ENCODE data around the gene CORO7. TPM values are rescaled to one million over a fixed set of nuclear protein-coding genes. Genes with fewer than 3 reads are reported as not detected.

Gene CORO7
- total RNA-seq, 2 experiments from 2014 or later: 142 to 246 TPM

DNA sequence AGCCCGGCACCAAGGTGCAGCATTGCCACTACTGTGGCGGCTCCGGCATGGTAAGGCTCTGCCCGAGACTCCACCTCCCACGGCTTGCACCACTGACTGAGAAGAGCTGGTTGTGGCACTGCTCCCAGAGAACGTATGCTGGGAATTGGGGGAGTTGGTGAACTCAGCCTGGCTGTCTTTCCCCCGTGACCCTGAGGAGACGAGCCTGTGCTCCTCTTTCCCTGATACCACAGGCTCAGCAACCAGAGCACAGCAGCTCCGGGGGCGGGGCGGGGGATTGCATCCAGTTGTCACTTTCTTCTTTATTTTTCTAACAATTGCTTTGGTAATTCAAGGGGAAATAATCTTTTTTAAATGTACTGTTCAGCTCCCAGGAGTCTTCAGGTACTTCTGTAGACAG is 26.0 kb upstream of the CORO7 start:
- peaks cover 54% of the 10 kb centered on the region for H3K36me3 Mint-ChIP-seq
- no peaks in the 10 kb centered on the region for H3K27me3 Mint-ChIP-seq
- DNase-seq (no peak), ATAC-seq (no peak)
- peak overlapping the region; percentile 11 for H3K27ac Mint-ChIP-seq
- peaks cover 5% of the 10 kb centered on the region for H3K4me1 Mint-ChIP-seq
- H3K9me3 Mint-ChIP-seq (ENCODE audit: low read depth): no peaks in the 10 kb centered on the region
- no peak overlapping the region for H3K4me3 Mint-ChIP-seq
- CTCF ChIA-PET: interaction anchor here (1.9 kb wide), 1 partner anchor 39 kb away, joined by 5 read pairs; no protein-coding TSS in a partner anchor

DNA sequence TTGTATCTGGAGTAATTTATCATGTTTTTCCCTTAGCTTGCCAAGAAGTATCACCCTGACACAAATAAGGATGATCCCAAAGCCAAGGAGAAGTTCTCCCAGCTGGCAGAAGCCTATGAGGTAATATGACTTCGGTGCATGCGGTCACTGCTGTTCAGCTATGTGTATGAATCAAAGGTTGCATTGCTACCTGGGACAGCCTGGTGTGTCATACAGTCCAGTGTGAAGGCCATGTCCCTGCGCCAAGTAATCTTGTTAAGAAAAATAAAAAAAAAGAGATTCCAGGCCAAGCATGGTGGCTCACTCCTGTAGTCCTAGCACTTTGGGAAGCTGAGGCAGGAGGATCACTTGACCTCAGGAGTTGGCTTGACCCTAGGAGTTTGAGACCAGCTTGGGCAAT is 21.0 kb upstream of the CORO7 start:
- H3K27me3 Mint-ChIP-seq: no peaks in the 10 kb centered on the region
- peaks cover 13% of the 10 kb centered on the region for H3K4me1 Mint-ChIP-seq
- CTCF ChIA-PET: interaction anchor here (1.6 kb wide), 1 partner anchor 17 kb away, joined by 3 read pairs; no protein-coding TSS in a partner anchor
- no peak overlapping the region for H3K4me3 Mint-ChIP-seq
- no peak for ATAC-seq
- DNase-seq: no peak
- no peaks in the 10 kb centered on the region for H3K9me3 Mint-ChIP-seq (ENCODE audit: low read depth)
- H3K27ac Mint-ChIP-seq: no peak overlapping the region
- H3K36me3 Mint-ChIP-seq: peaks cover 45% of the 10 kb centered on the region

DNA sequence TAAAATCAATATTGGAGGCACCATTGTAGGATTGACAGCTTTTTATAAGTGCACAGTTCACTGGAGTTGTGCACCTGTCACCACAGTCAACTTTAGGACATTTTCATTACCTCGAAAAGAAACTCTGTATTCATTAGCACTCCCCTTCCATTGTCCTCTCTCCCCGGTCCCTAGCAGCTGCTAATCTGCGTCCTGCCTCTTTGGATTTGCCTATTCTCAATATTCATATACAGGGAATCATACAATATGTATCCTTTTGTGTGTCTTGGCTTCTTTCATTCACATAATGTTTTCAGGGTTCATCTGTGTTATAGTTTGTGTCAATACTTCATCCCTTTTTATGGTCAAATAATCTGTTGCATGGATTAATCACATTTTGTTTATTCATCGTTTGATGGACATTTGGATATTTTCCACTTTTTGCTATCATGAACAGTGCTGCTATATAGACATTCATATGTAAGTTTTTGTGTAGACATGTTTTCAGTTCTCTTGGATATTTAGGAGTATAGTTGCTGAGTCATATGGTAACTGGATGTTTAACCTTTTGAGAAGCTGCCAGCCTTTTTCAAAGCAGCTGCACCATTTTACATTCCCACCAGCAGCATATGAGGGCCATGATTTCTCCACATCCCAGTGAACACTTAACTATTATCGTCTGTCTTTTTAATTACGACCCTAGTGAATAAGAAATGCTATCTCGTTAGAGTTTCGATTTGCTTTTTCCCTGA is 19.1 kb upstream of the CORO7 start:
- H3K4me1 Mint-ChIP-seq: peaks cover 15% of the 10 kb centered on the region
- no peak overlapping the region for H3K4me3 Mint-ChIP-seq
- H3K9me3 Mint-ChIP-seq (ENCODE audit: low read depth): no peaks in the 10 kb centered on the region
- H3K27me3 Mint-ChIP-seq: no peaks in the 10 kb centered on the region
- DNase-seq (no peak), ATAC-seq (no peak)
- H3K36me3 Mint-ChIP-seq: peaks cover 43% of the 10 kb centered on the region
- CTCF ChIA-PET: interaction anchor here (0.6 to 1.1 kb wide), 2 partner anchors 150 to 214 kb away, joined by 3 to 4 read pairs; no protein-coding TSS in a partner anchor
- no peak overlapping the region for H3K27ac Mint-ChIP-seq

DNA sequence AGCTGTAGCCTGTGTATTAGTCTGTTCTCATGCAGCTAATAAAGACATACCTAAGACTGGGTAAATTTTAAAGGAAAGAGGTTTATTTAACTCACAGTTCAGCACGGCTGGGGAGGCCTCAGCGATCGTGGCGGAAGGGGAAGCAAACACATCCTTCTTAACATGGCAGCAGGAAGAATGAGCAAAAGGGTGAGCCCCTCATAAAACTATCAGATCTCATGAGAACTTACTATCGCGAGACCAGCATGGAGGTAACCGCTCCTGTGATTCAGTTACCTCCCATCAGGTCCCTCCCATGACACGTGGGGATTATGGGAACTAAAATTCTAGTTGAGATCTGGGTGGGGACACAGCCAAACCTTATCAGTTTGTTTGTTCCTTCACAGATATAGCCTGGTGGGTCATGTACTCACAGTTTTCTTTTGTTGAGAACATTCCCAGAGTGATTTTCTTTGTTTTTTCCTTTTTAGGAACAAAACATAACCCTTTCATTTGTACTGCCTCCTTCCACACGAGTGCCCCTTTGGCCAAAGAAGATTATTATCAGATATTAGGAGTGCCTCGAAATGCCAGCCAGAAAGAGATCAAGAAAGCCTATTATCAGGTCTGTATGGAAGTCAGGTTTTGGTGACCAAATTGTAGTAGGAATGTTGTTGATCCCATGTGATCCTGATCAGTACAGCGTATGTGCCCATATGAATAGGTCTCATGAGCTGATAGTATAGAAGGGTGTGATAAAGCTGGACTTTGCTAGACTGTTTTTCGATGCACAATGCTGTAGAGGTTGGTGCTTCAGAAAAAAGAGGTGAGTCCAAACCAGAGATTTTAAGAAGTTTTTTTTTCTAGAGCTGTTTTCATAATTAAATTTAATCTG is 17.8 kb upstream of the CORO7 start:
- Mint-ChIP-seq H3K27ac (peak overlapping the region; percentile 3), H3K36me3 (peaks cover 39% of the 10 kb centered on the region), H3K27me3 (no peaks in the 10 kb centered on the region), H3K9me3 (ENCODE audit: low read depth) (no peaks in the 10 kb centered on the region), H3K4me1 (peaks cover 13% of the 10 kb centered on the region), H3K4me3 (no peak overlapping the region)
- ATAC-seq: no peak
- DNase-seq: no peak
- CTCF ChIA-PET: no interaction called here

DNA sequence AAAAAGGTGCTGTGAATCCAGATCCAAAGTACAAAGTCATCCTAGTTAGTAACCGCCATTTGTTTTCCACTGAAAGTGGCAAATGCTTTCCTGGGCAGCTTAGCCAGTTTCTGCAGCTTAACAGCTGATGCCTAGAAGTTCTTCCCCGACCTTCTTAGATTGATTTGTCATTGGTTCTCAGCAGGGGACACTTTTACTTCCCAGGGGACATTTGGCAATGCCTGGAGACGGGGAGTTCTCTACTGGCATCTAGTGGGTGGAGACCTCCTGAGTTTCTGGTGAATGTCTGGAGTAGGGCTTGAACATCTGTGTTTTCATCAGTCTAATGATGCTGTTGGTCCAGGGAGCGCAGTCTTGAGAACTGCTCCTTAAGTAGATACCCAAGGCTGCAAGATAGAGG is 16.8 kb upstream of the CORO7 start:
- ATAC-seq (no peak), DNase-seq (no peak)
- Mint-ChIP-seq H3K9me3 (ENCODE audit: low read depth) (no peaks in the 10 kb centered on the region), H3K4me1 (peaks cover 16% of the 10 kb centered on the region), H3K27ac (no peak overlapping the region), H3K36me3 (peaks cover 42% of the 10 kb centered on the region), H3K4me3 (no peak overlapping the region), H3K27me3 (no peaks in the 10 kb centered on the region)
- CTCF ChIA-PET: no interaction called here

DNA sequence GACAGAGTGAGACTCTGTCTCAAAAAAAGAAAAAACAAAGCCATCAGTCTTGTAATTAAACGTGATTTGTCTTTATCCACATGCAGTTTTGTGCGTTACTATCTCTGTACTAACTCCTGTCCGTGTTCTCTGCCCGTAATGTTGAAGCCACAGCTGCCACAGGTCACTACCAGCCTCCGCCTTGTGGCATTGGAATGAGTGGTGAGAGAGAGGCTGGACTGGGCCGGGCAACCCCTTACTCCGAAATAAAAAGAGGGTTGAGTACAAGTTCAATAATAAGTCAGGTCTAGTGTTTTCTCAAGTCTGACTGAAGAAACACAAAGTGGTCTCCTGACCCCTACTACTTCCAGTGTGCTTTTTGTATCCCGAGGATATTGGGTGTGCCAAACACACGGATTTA is 14.6 kb upstream of the CORO7 start:
- Mint-ChIP-seq H3K27me3 (no peaks in the 10 kb centered on the region), H3K4me1 (peaks cover 32% of the 10 kb centered on the region), H3K27ac (no peak overlapping the region), H3K36me3 (peaks cover 44% of the 10 kb centered on the region), H3K4me3 (no peak overlapping the region), H3K9me3 (ENCODE audit: low read depth) (no peaks in the 10 kb centered on the region)
- ATAC-seq (no peak), DNase-seq (no peak)
- CTCF ChIA-PET: no interaction called here

DNA sequence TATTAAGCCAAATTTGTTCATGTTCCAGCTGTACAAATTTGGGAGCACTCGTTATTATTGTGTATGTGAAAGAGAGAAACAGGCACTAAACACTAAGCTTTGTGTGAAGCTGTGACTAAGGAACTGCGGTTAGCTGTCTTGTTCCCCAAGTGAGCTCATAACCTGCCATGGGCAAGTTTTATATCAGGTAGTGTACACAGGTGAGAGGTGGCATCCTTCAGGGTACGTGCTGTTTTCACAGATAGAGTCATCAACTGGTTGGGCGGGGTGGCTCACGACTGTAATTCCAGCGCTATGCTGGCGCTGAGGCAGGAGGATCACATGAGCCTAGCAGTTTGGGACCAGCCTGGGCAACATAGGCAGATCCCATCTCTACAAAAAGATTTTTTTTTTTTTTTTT is 12.1 kb upstream of the CORO7 start:
- H3K27ac Mint-ChIP-seq: no peak overlapping the region
- H3K36me3 Mint-ChIP-seq: peaks cover 31% of the 10 kb centered on the region
- no peaks in the 10 kb centered on the region for H3K9me3 Mint-ChIP-seq (ENCODE audit: low read depth)
- H3K4me3 Mint-ChIP-seq: no peak overlapping the region
- DNase-seq (no peak), ATAC-seq (no peak)
- H3K4me1 Mint-ChIP-seq: peaks cover 40% of the 10 kb centered on the region
- H3K27me3 Mint-ChIP-seq: no peaks in the 10 kb centered on the region
- CTCF ChIA-PET: interaction anchor here (0.7 to 2.5 kb wide), 4 partner anchors 10 to 70 kb away, joined by 3 to 11 read pairs (median 4); no protein-coding TSS in a partner anchor

DNA sequence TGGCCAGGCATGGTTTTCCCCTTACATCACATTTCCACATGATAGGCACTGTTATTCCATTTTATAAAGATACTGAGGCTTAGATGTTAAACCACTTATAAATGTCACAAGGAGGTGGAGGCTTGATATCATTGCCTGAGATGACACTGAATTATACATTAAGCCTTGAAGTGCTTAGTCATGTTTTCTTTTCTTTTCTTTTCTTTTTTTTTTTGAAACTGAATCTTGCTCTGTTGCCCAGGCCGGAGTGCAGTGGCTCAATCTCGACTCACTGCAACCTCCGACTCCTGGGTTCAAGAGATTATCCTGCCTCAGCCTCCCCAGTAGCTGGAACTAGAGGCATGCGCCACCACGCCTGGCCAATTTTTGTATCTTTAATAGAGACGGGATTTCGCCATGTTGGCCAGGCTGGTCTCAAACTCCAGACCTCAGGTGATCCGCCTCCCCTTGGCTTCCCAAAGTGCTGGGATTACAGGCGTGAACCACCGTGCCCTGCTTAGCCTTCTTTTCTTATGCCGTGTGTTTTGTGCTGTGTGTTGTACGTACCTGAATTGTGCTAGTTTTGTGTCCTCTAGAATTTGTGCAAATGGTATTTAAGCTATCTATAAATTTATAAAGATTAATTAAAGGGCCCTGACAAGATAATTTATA is 10.5 kb upstream of the CORO7 start:
- ATAC-seq (no peak), DNase-seq (no peak)
- peak overlapping the region; percentile 97 for H3K4me3 Mint-ChIP-seq
- H3K4me1 Mint-ChIP-seq: peaks cover 37% of the 10 kb centered on the region
- CTCF ChIA-PET: interaction anchor here (1.1 to 2.2 kb wide), 2 partner anchors 12 to 24 kb away, joined by 3 to 11 read pairs; no protein-coding TSS in a partner anchor
- peak overlapping the region; percentile 100 for H3K27ac Mint-ChIP-seq
- peaks cover 26% of the 10 kb centered on the region for H3K36me3 Mint-ChIP-seq
- H3K9me3 Mint-ChIP-seq (ENCODE audit: low read depth): no peaks in the 10 kb centered on the region
- no peaks in the 10 kb centered on the region for H3K27me3 Mint-ChIP-seq

DNA sequence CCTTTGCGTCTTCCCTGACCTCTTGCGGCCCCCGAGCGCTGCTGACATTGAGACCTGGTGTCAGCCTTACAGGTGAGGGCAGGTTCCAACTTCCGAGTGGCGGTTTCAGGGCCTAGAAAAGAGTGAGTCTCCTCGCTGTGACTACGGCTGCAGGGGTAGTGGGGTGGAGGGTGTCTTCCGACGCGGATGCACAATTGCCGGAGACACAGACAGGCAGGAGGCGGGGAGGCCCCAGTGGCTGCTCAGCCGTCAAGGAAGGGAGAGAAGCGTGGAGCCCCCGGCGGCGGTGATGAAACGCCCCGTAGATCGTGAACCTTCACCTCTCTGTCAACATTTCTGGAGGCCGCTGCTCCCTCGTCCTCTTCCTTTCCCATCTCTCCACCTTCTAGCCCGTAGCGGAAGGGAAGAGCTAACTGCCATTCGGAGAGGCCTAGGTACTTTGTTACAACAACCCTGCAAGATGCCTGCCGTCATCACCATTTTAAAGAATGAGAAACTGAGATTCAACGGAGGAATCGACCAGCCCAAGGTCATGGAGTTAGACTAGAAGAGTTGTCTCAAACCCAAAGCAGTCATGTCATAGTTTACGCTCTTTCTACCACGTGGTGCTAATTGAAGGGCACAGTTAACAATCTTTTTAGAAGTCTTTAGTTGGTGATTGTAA is 9.8 kb upstream of the CORO7 start:
- CTCF ChIA-PET: interaction anchor here (1.1 kb wide), 1 partner anchor 13 kb away, joined by 3 read pairs; no protein-coding TSS in a partner anchor
- ATAC-seq: peak; percentile 38
- Mint-ChIP-seq H3K36me3 (peaks cover 21% of the 10 kb centered on the region), H3K4me3 (peak overlapping the region; percentile 97), H3K9me3 (ENCODE audit: low read depth) (no peaks in the 10 kb centered on the region), H3K27ac (peak overlapping the region; percentile 100), H3K4me1 (peaks cover 36% of the 10 kb centered on the region), H3K27me3 (no peaks in the 10 kb centered on the region)
- DNase-seq: no peak

DNA sequence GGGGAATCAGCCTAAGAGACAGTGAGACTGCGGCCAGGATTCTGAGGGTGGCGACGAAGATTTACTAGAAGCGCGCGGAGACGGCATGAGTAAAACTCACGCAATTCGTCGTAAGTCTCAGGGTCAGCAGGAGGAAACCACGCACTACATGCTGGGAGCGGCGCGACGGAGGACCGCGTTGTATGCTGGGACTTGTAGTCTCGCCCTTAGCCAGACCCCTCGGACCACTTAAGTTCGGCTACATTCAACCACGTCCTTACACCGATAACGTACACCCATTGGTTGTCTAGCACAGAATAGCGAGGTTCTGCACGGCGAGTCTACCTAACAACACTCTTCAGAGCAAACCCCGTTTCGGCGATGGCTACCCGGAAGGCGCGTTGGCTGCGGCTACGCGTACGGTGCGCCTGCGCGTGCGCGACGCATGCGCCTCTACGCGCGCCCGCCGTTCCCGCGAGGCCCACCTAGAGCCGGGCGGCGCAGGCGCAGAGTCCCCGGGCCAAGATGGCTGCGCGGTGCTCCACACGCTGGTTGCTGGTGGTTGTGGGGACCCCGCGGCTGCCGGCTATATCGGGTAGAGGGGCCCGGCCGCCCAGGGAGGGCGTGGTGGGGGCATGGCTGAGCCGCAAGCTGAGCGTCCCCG is 9.1 kb upstream of the CORO7 start, which contains the start of gene DNAJA3:
Gene DNAJA3 (plus strand): TSS at position 491 of the 643 bp plus-strand sequence. CDS start 14 bp downstream, at position 505.
- Mint-ChIP-seq H3K4me1 (peaks cover 36% of the 10 kb centered on the region), H3K36me3 (peaks cover 17% of the 10 kb centered on the region), H3K27me3 (no peaks in the 10 kb centered on the region), H3K9me3 (ENCODE audit: low read depth) (no peaks in the 10 kb centered on the region), H3K4me3 (peak within 1 kb of the TSS; percentile 97), H3K27ac (peak within 1 kb of the TSS; percentile 100)
- CTCF ChIA-PET: no interaction called here
- ATAC-seq (peak; percentile 94), DNase-seq (peak; percentile 94)

DNA sequence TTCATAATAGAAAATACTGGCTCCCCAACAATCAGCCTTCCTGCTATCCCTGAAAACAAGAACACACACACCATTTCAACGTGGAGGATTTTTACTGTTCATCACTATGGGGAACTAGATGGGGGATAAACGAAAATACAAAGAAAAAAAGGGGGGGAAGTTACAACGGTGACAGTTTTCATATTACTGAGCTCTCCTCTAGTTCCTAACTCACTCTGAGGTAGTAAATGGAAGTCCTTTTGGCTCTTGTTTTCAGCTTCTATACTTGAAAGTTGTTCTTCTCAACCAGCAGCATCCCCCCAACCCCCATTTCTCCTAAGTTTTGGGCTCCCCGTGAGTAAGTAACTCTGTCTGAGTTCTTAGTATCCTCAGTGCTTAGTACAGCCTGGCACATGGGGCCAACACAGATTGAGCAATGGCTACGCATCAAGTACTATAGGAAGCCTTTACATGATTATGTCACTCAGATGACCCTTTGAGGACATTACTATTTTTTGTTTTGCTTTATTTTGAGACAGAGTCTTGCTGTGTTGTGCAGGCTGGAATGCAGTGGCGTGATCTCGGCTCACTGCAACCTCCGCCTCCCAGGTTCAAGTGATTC is 4.2 kb upstream of the CORO7 start:
- ATAC-seq (no peak), DNase-seq (no peak)
- Mint-ChIP-seq H3K27me3 (no peaks in the 10 kb centered on the region), H3K27ac (no peak overlapping the region), H3K4me1 (peaks cover 17% of the 10 kb centered on the region), H3K4me3 (no peak overlapping the region), H3K9me3 (ENCODE audit: low read depth) (no peaks in the 10 kb centered on the region), H3K36me3 (peaks cover 1% of the 10 kb centered on the region)
- CTCF ChIA-PET: interaction anchor here (1.7 kb wide), 1 partner anchor 204 kb away, joined by 3 read pairs; the partner anchor contains the start of gene MGRN1

DNA sequence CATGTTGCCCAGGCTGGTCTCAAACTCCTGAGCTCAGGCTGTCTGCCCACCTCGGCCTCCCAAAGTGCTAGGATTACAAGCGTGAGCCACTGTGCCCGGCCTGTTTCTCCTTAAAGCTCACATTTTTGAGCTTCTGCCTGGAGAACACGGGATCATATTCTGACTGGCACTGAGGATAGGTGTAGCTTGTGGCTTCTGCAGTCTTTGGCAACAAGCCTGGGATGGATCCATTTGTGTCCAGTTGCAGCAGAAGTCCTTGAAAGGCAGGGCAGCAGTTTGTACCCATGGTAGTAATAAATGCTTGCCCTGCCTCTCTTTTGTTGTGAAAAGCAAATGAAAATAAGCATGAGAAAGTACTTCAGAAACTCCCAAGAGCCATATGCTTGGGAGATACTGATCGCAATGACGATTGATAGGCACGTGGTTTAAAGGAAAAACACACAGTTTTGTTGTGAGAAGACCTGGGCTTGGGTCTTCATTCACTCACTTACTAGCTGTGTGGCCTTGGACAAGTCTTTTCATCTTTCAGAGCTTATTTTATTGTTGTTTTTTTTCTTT is 3.1 kb upstream of the CORO7 start:
- peaks cover 21% of the 10 kb centered on the region for H3K4me1 Mint-ChIP-seq
- CTCF ChIA-PET: interaction anchor here (0.6 to 1.7 kb wide), 4 partner anchors 16 to 205 kb away, joined by 3 read pairs; partner anchors contain the start of gene MGRN1

More for the DNA sequence above, 3.1 kb upstream of the CORO7 start:
- peaks cover 8% of the 10 kb centered on the region for H3K36me3 Mint-ChIP-seq
- no peak overlapping the region for H3K27ac Mint-ChIP-seq
- ATAC-seq (no peak), DNase-seq (no peak)
- no peaks in the 10 kb centered on the region for H3K9me3 Mint-ChIP-seq (ENCODE audit: low read depth)
- H3K4me3 Mint-ChIP-seq: no peak overlapping the region
- no peaks in the 10 kb centered on the region for H3K27me3 Mint-ChIP-seq

Measured in activated CD8-positive, alpha-beta memory T cell treated with anti-CD3 and anti-CD28 coated beads, Interleukin-2, amount 10 ng/mL, durations not matched to agents 7 days and 5 days (primary cell).